NCI-H1092 (cell line): ENCODE results near the gene EIF6.
"Not testable (repeated sequence)": the region's sequence is repeated elsewhere in the genome, so short reads cannot be mapped to it uniquely, and the experiment has no call there.

Source experiments
- DNase-seq: peaks from one replicate; lab custom pipeline; 2025; lab: John Stamatoyannopoulos, UW

EIF6 gene

DNA sequence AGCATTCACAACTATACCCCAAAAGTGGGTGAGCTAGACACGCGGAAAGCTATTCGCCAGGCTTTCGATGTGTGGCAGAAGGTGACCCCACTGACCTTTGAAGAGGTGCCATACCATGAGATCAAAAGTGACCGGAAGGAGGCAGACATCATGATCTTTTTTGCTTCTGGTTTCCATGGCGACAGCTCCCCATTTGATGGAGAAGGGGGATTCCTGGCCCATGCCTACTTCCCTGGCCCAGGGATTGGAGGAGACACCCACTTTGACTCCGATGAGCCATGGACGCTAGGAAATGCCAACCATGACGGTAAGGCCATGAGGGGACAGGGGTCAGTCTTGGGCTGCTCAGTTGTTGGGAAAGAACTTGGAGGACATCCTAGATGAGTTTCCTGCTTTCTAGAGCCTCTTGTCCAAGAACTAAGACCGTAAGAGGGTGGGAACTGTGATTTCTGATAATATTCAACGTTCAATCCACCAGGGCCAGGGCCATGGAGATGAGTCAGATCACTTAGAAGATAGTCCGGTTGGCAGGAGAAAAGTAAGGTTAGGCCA, 30.0 kb downstream of the EIF6 start:
- DNase-seq, result no peak

DNA sequence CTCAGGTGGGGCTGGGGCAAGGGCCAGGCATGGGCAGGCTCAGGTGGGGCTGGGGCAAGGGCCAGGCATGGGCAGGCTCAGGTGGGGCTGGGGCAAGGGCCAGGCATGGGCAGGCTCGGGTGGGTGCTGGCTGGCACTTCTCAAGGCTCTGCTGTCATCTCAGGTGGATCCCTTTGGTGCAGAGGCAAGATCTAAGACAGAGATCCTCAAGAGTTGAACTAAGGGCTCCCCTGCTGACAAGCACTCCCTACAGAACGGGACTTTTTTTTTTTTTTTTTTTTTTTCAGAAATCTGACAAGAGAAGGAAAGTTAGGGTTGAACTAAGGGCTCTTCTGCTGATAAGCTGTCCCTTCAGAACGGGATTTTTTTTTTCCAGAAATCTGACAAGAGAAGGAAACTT, 31.6 kb downstream of the EIF6 start:
- DNase-seq, result no peak

DNA sequence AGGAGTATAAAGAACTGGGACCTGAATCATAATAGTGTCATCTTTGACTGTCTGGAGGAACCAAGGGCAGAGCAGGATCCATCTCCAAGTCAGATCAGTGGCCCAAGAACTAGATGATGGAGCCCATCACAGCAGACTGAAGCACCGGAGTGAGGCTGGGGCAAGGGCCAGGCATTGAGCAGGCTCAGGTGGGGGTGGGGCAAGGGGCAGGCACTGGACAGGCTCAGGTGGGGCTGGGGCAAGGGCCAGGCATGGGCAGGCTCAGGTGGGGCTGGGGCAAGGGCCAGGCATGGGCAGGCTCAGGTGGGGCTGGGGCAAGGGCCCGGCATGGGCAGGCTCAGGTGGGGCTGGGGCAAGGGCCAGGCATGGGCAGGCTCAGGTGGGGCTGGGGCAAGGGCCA, 32.0 kb downstream of the EIF6 start:
- DNase-seq, result not testable (repeated sequence)

DNA sequence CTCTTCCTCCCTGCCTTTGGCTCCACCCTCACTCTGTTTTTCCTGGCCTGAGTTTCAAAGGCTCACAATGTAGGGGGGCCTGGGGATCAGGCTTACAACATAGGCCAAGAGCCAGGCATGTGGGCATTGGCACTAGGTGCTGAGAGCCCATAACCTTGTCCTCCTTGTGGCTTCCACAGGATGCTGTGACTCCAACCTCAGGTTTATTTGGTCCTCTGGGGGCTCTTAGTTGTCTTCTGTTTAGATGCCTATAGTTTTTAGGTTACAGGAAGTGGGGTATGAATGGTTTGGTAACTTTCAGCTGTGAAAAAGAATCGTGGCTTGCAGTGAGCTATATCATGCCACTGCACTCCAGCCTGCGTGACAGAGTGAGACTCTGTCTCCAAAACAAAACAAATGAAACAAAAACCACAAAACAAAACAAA, 32.5 kb downstream of the EIF6 start:
- no peak for DNase-seq

GRCh38 chr20:35251613-35251940, 33.0 kb downstream of the EIF6 start:
- DNase-seq, result no peak

DNA sequence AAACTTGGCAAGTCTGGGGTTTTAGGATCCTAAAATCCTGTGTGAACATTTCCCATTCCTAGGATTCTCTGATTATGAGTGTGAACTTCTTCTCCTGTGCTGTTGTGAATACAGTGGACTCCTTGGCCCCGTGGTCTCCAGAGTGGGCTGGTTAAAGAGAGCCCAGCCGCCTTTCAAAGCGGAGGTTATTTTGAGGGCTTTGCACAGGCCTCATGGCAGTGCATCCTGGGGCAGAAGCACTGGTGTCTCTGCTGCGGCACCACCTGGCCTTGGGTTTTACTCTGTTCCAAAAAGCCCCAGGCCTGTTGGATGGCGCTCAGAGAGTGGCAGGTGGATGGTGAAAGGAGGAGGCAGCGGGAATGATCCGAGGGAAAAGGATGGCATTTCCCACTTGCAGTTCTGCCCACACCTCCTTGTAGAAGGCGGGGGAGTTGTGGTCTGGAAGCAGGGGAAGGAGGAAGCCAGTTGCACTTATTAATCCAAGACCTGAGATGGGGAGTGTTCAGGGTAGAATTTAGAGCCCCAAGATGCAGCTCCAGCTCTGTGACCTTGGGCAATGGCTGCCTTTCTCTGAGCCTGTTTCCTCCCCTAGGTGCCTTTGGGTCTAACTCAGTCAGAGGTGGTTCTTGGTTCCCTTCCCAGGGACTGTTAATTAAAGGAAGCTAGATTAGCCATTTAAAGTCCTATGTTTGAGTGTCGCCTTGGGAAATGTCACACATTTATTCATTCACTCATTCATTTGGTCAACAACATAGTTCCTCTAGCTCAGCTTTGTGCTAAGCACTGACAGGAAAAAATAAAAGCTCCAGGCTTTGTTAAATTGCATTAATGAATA, 35.7 kb downstream of the EIF6 start:
- DNase-seq, result no peak

- no peak for DNase-seq
Observed at GRCh38 chr20:35246723-35247122, 37.8 kb downstream of the EIF6 start.

GRCh38 chr20:35243986-35244385, 40.6 kb downstream of the EIF6 start:
- DNase-seq, result no peak

DNA sequence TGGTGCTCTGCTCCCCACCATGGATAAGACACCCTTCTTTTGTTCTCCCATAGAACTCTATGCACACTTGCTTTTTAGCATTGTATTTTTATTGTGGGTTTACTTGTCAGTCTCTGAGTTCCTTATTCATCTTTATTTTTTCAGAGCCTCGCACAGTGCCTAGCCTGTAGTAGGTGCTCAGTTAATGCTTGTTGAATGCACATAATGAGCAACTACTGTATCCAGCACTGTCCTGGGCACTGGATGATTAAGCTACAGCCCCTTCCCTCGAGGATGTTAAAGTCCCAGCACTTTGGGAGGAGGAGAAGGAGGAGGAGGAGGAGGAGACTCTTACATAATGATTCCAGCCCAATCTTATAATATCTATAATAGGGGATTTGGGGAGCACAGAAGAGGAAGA, 41.3 kb downstream of the EIF6 start:
- DNase-seq, result no peak

GRCh38 chr20:35240811-35241293, 43.7 kb downstream of the EIF6 start:
- DNase-seq, result no peak

GRCh38 chr20:35240083-35240810, 44.3 kb downstream of the EIF6 start:
- DNase-seq, result no peak

- DNase-seq, result no peak
Observed at GRCh38 chr20:35238735-35239134, 45.8 kb downstream of the EIF6 start.

GRCh38 chr20:35238170-35238569, 46.4 kb downstream of the EIF6 start:
- DNase-seq, result no peak

GRCh38 chr20:35237486-35237885, 47.1 kb downstream of the EIF6 start:
- DNase-seq, result no peak

GRCh38 chr20:35235881-35236280, 48.7 kb downstream of the EIF6 start:
- no peak for DNase-seq

GRCh38 chr20:35232575-35232974, 52.0 kb downstream of the EIF6 start:
- peak; percentile 23 for DNase-seq
